NB4 (cell line): ENCODE data around the gene RAB4B.

Experiments used
- CTCF ChIP-seq: IDR thresholded peaks from one replicate; pipeline ENCODE4 v1.5.1; 2012; ENCODE audit warnings: low read depth, low read length
- MAX ChIP-seq: IDR thresholded peaks from 2 replicates; pipeline ENCODE4 v1.6.1; 2011; ENCODE audit warnings: low read depth, low read length
- POLR2A ChIP-seq: IDR thresholded peaks from 2 replicates; pipeline ENCODE4 v1.6.1; 2011; ENCODE audit warnings: mild to moderate bottlenecking; ENCODE audit not compliant: insufficient read length; ENCODE audit errors: extremely low read depth

DNA sequence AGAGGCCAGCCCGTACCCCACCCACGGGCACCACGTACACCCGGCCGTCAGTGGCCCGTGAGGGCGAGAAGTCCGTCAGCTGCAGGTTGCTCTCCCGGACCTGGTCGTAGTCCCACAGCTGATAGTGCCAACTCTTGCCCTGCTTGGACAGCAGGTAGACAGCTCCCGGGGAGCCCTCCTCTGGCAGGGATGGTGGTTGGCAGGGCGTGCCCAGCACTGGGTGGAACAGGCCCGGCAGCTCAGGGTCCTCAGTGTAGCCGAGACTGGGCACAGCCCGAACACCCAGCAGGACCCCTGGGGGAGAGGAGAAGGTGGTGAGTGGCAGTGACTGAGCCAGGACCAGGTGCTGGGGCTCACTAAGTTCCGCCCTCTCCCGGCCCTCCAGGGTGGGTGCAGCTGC, 35.6 kb upstream of the RAB4B start:
- TF ChIP-seq CTCF (no peak), POLR2A (no peak), MAX (no peak)
